Caco-2 (cell line): Measurements from ENCODE around the gene SEC16A. TPM values are rescaled to one million over a fixed set of nuclear protein-coding genes. Genes with fewer than 3 reads are reported as not detected.
A peak's percentile ranks its signal among the peaks of the same experiment; 100 is the strongest.

Experiments
- BruUV-seq: library from RNA; stranded (reverse); fragments of 400-500 nt; replicated peaks from 2 replicates; lab custom pipeline; 2021; lab: Mats Ljungman, UMichigan
- CTCF ChIA-PET: fragments of 300-600 bp; sonication (Branson Sonifier 250); formaldehyde crosslinking; loops from one replicate; lab custom pipeline; 2022; ENCODE audit warnings: antibody characterized with exemption; lab: Charles Lee
- POLR2A ChIA-PET: fragments of 300-600 bp; sonication (Branson Sonifier 250); formaldehyde crosslinking; loops from one replicate; lab custom pipeline; 2022; ENCODE audit warnings: antibody characterized with exemption; lab: Charles Lee
- DNase-seq, 2 experiments: peaks; one replicate each; pipeline versions ENCODE4 v3.0.0 to v3.0.0-alpha.2; 2020 to 2022
- H3K27me3 ChIP-seq: replicated peaks from 2 replicates; pipeline ENCODE4 v1.6.0; 2011; ENCODE audit warnings: low read length; ENCODE audit not compliant: control insufficient read depth, insufficient read depth
- H3K36me3 ChIP-seq: 2 replicates; pipeline ENCODE4 v1.5.1; 2011; ENCODE audit warnings: low read length; ENCODE audit not compliant: control insufficient read depth, insufficient read depth
- H3K4me1 ChIP-seq: fragments of 250-450 bp; sonication (Bioruptor Pico); 2 replicates; pipeline ENCODE4 v1.5.1; 2020; ENCODE audit warnings: mild to moderate bottlenecking
- H3K4me3 ChIP-seq: 2 replicates; pipeline ENCODE4 v1.5.1; 2011; ENCODE audit warnings: low read depth, mild to moderate bottlenecking, control low read depth, low read length
- H3K9me3 ChIP-seq: fragments of 250-450 bp; sonication (Bioruptor Pico); 2 replicates; pipeline ENCODE4 v1.5.1; 2020; ENCODE audit warnings: mild to moderate bottlenecking, moderate library complexity
- H3K27ac Mint-ChIP-seq: one replicate; pipeline ENCODE4 v1.8.0; 2022; ENCODE audit warnings: mixed read lengths; ENCODE audit not compliant: unreplicated experiment
- H3K27me3 Mint-ChIP-seq: one replicate; pipeline ENCODE4 v1.8.0; 2022; ENCODE audit warnings: mixed read lengths; ENCODE audit not compliant: insufficient read depth, unreplicated experiment
- H3K36me3 Mint-ChIP-seq: one replicate; pipeline ENCODE4 v1.8.0; 2022; ENCODE audit warnings: mild to moderate bottlenecking, mixed read lengths; ENCODE audit not compliant: insufficient read depth, unreplicated experiment
- H3K4me1 Mint-ChIP-seq: one replicate; pipeline ENCODE4 v1.8.0; 2022; ENCODE audit warnings: low read depth, mixed read lengths; ENCODE audit not compliant: unreplicated experiment
- H3K4me3 Mint-ChIP-seq: one replicate; pipeline ENCODE4 v1.8.0; 2022; ENCODE audit warnings: mild to moderate bottlenecking, moderate library complexity, mixed read lengths; ENCODE audit not compliant: unreplicated experiment
- H3K9me3 Mint-ChIP-seq: one replicate; pipeline ENCODE4 v1.8.0; 2022; ENCODE audit warnings: mixed read lengths; ENCODE audit not compliant: unreplicated experiment
- intact Hi-C: fragments of 100-400 bp; cut with micrococcal nuclease; formaldehyde crosslinking; loops from one replicate; pipeline ENCODE4 v1.10.0; 2022; ENCODE audit not compliant: unreplicated experiment
- total RNA-seq: library from RNA; stranded (reverse); gene quantifications from 2 replicates; pipeline ENCODE4 v1.2.3, GENCODE V29; 2022
- TF ChIP-seq, protein P1 (sequence below), 2 experiments: fragments of 200-600 bp in 1 of 2; IDR thresholded peaks; 1 replicate in 1 of 2; 2 replicates in 1 of 2; pipeline versions ENCODE4 v1.5.1 to v1.8.0; 2011 to 2022; ENCODE audit warnings: antibody characterized with exemption in 1 of 2, control low read depth in 1 of 2, inconsistent platforms in 1 of 2, low read depth in 1 of 2, low read length in 1 of 2, mild to moderate bottlenecking in 1 of 2, moderate library complexity in 1 of 2; ENCODE audit not compliant: insufficient read depth in 1 of 2, severe bottlenecking in 1 of 2, unreplicated experiment in 1 of 2

SEC16A gene
- total RNA-seq, 1 experiment from 2014 or later, result 76.4 TPM

DNA sequence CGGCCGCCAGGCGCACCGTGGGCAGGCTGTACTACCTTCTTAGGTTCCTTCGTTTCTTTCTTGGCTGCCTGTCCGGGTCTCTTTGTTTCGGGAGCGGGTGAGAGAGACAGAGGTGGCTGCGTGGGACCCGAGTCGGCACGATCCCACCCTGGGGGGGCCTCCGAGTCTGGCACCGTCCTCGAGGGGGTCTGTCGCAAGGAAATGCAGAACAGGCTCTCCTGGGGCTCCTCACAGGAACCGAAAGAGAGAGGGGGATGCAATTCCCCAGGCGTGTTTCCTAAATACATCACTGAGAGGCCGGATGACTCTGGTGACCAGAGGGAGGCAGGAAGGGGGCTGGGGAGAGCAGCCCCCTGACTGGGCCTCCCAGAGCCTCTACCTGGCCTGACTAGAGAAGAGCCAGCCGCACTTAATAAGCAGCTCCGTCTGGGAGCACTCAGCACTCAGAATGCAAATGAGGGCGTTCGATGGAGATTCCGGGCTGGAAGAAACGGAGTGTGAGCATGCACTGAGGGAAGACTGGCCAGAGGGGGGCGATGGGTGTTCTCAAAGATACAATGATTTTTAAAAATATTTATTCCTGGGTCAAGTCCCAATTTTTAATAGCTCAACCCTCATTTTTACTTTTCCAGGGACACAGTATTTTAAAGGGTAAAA, 31.5 kb downstream of the SEC16A start:
- H3K27me3 ChIP-seq, result no peaks in the 10 kb centered on the region
- CTCF ChIA-PET, result interaction anchor here (0.6 kb wide), 1 partner anchor 27 kb away, joined by 4 read pairs; no protein-coding TSS in a partner anchor
- Mint-ChIP-seq H3K27me3 (no peaks in the 10 kb centered on the region), H3K4me3 (no peak overlapping the region), H3K4me1 (no peaks in the 10 kb centered on the region), H3K27ac (no peak overlapping the region), H3K36me3 (peaks cover 99% of the 10 kb centered on the region), H3K9me3 (no peaks in the 10 kb centered on the region)
- no TSS peak for BruUV-seq
- POLR2A ChIA-PET, result no interaction called here
- intact Hi-C loops, result no loop called here
- TF ChIP-seq, protein P1, sequence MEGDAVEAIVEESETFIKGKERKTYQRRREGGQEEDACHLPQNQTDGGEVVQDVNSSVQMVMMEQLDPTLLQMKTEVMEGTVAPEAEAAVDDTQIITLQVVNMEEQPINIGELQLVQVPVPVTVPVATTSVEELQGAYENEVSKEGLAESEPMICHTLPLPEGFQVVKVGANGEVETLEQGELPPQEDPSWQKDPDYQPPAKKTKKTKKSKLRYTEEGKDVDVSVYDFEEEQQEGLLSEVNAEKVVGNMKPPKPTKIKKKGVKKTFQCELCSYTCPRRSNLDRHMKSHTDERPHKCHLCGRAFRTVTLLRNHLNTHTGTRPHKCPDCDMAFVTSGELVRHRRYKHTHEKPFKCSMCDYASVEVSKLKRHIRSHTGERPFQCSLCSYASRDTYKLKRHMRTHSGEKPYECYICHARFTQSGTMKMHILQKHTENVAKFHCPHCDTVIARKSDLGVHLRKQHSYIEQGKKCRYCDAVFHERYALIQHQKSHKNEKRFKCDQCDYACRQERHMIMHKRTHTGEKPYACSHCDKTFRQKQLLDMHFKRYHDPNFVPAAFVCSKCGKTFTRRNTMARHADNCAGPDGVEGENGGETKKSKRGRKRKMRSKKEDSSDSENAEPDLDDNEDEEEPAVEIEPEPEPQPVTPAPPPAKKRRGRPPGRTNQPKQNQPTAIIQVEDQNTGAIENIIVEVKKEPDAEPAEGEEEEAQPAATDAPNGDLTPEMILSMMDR (IDR thresholded peaks at IDR 0.05; ENCODE audit: insufficient read depth in 1 of 2, low read depth in 1 of 2, low read length in 1 of 2, severe bottlenecking in 1 of 2, unreplicated experiment in 1 of 2), result no peak
- DNase-seq, result no peak
- peaks cover 3% of the 10 kb centered on the region; the same call in 1 of the 2 replicates for H3K36me3 ChIP-seq
- no peaks in the 10 kb centered on the region for H3K9me3 ChIP-seq
- H3K4me3 ChIP-seq, result no peak overlapping the region
- no peaks in the 10 kb centered on the region for H3K4me1 ChIP-seq

GRCh38 chr9:136448655-136449054, 34.2 kb downstream of the SEC16A start:
- Histone ChIP-seq H3K36me3 (peaks cover 3% of the 10 kb centered on the region; the same call in 1 of the 2 replicates), H3K9me3 (no peaks in the 10 kb centered on the region), H3K4me3 (no peak overlapping the region), H3K27me3 (no peaks in the 10 kb centered on the region), H3K4me1 (no peaks in the 10 kb centered on the region)
- DNase-seq, result no peak
- POLR2A ChIA-PET, result no interaction called here
- no peaks in the 10 kb centered on the region for H3K4me1 Mint-ChIP-seq
- no peak overlapping the region for H3K4me3 Mint-ChIP-seq
- no TSS peak for BruUV-seq
- CTCF ChIA-PET, result no interaction called here
- peaks cover 100% of the 10 kb centered on the region for H3K36me3 Mint-ChIP-seq
- H3K27ac Mint-ChIP-seq, result peak overlapping the region; percentile 30
- H3K27me3 Mint-ChIP-seq, result no peaks in the 10 kb centered on the region
- intact Hi-C loops, result no loop called here
- TF ChIP-seq, protein P1 (IDR thresholded peaks at IDR 0.05; ENCODE audit: insufficient read depth in 1 of 2, low read depth in 1 of 2, low read length in 1 of 2, severe bottlenecking in 1 of 2, unreplicated experiment in 1 of 2), result no peak
- H3K9me3 Mint-ChIP-seq, result no peaks in the 10 kb centered on the region

DNA sequence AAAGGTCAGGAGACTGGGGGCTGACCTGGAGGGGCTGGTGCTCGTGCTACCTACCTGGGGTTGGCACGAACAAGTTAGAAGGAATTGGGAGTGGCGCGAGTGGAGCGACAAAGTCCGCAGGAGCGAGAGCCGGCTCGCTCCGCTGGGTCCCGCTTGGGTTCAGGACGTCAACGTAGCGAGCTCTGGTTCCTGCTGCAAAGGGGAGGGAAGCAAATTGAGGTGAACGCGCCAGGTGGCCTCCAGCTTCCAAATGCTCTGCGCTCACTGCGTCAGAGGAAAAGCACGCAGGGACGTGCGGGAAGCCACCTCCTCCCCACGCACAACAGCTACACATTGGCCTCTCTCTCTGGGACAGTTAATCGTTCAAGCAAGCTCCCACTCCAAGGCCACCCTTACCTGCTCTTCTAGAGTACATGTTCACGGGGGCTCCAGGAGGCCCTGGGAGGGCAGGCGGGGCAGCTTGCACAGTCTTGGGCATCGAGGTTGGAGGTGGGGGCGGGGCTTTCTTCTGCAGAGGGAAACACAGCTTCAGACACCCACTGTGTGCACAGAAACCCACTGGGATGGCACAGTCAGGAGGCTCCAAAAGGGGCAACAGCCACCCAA, 35.6 kb downstream of the SEC16A start:
- Mint-ChIP-seq H3K36me3 (peaks cover 99% of the 10 kb centered on the region), H3K27ac (no peak overlapping the region), H3K4me3 (no peak overlapping the region), H3K9me3 (no peaks in the 10 kb centered on the region), H3K27me3 (no peaks in the 10 kb centered on the region), H3K4me1 (no peaks in the 10 kb centered on the region)
- no peaks in the 10 kb centered on the region for H3K4me1 ChIP-seq
- H3K36me3 ChIP-seq, result peaks cover 3% of the 10 kb centered on the region; the same call in 1 of the 2 replicates
- TF ChIP-seq, protein P1 (IDR thresholded peaks at IDR 0.05; ENCODE audit: insufficient read depth in 1 of 2, low read depth in 1 of 2, low read length in 1 of 2, severe bottlenecking in 1 of 2, unreplicated experiment in 1 of 2), result no peak
- no peaks in the 10 kb centered on the region for H3K27me3 ChIP-seq
- BruUV-seq, result no TSS peak
- intact Hi-C loops, result no loop called here
- POLR2A ChIA-PET, result no interaction called here
- DNase-seq, result no peak
- H3K4me3 ChIP-seq, result no peak overlapping the region
- CTCF ChIA-PET, result interaction anchor here (0.5 kb wide), 1 partner anchor 20 kb away, joined by 3 read pairs; no protein-coding TSS in a partner anchor
- H3K9me3 ChIP-seq, result no peaks in the 10 kb centered on the region
